ENCODE results near the gene ADAT3. TPM values are rescaled to one million over a fixed set of nuclear protein-coding genes. Genes with fewer than 3 reads are reported as not detected.

The ADAT3 gene
- total and polyA plus RNA-seq, 2 donors (not counting 1 experiment from before 2014, with no cell fraction given), result 5.3 to 13.4 TPM

GRCh38 chr19:1904860-1905109 lies 414 bp upstream of the ADAT3 start:
- ChIA-PET CTCF (interaction anchor here (1.0 to 1.2 kb wide), 5 partner anchors 17 to 115 kb away, joined by 3 to 8 read pairs (median 4); no protein-coding TSS in a partner anchor), POLR2A (interaction anchor here (0.9 to 4.1 kb wide), 5 partner anchors 9 to 183 kb away, joined by 3 to 24 read pairs (median 4); no protein-coding TSS in a partner anchor)
- ATAC-seq (ENCODE audit: low read depth), result peak; percentile 4
- H3K36me3 ChIP-seq (replicated peaks in 1 of 2; ENCODE audit: control extremely low read depth in 1 of 2, control insufficient read depth in 1 of 2, extremely low read depth in 1 of 2, insufficient read depth in 2 of 2, low read length in 1 of 2), result no peaks in the 10 kb centered on the region
- no peaks in the 10 kb centered on the region for H3K27me3 ChIP-seq (replicated peaks in 1 of 4; ENCODE audit: control extremely low read depth in 1 of 4, control insufficient read depth in 3 of 4, insufficient read depth in 4 of 4, low read length in 3 of 4)
- WGBS (ENCODE audit: insufficient coverage), result 24% methylated on average over 7 of the region's 8 CpGs
- H3K27ac Mint-ChIP-seq, result peak overlapping the region; percentile 96
- H3K4me1 Mint-ChIP-seq, result peaks cover 45% of the 10 kb centered on the region
- H3K9ac ChIP-seq (ENCODE audit: low read length), result peak overlapping the region; percentile 77
- H3K4me3 Mint-ChIP-seq, result peak overlapping the region; percentile 90
- DNase-seq, result no peak
- H3K4me3 ChIP-seq (ENCODE audit: control extremely low read depth in 1 of 5, extremely low read depth in 1 of 5, insufficient read depth in 1 of 5, low read depth in 2 of 5, low read length in 4 of 5), result peak overlapping the region in 4 of 5 experiments; percentile 43 to 66 (median 52)
- no peak for TF ChIP-seq EZH2 (IDR thresholded peaks at IDR 0.05; ENCODE audit: borderline replicate concordance, insufficient read depth, low read depth, low read length, poor library complexity, severe bottlenecking)
- TF ChIP-seq CTCF (IDR thresholded peaks at IDR 0.05), result no peak
- intact Hi-C loops (cut with micrococcal nuclease), result loop anchor here (1.0 to 10.0 kb wide), 7 partner anchors 7 to 190 kb away; partner anchors contain the start of genes ABHD17A, IZUMO4, MOB3A and REXO1
- no peaks in the 10 kb centered on the region for H3K27me3 Mint-ChIP-seq
- peaks cover 43% of the 10 kb centered on the region for H3K79me2 ChIP-seq (ENCODE audit: control insufficient read depth, insufficient read depth, low read length)
- peaks cover 38% of the 10 kb centered on the region for H4K20me1 ChIP-seq (ENCODE audit: control insufficient read depth, insufficient read depth, low read length, poor library complexity, severe bottlenecking)
- H3K4me2 ChIP-seq (replicated peaks; ENCODE audit: low read depth, low read length, poor library complexity, severe bottlenecking), result peak overlapping the region; percentile 88
- no peaks in the 10 kb centered on the region for H3K9me3 Mint-ChIP-seq (ENCODE audit: insufficient read depth)
- H2AFZ ChIP-seq (ENCODE audit: insufficient read depth, low read depth, low read length, poor library complexity, severe bottlenecking), result peak overlapping the region; percentile 63
- H3K4me1 ChIP-seq (ENCODE audit: control insufficient read depth in 2 of 2, insufficient read depth in 2 of 2, low read length in 2 of 2), result peaks cover 44 to 67% of the 10 kb centered on the region in 2 donors
- peaks cover 0 to 2% (median 0%) of the 10 kb centered on the region in 3 donors for H3K9me3 ChIP-seq (ENCODE audit: control extremely low read depth in 1 of 3, control insufficient read depth in 2 of 3, insufficient read depth in 1 of 3, low read length in 2 of 3)
- H3K27ac ChIP-seq (ENCODE audit: low read length in 2 of 2), result peak overlapping the region; percentile 78 to 90

GRCh38 chr19:1905863-1906375 lies 720 bp downstream of the ADAT3 start:
- peaks cover 0 to 2% (median 0%) of the 10 kb centered on the region in 3 donors for H3K9me3 ChIP-seq (ENCODE audit: control extremely low read depth in 1 of 3, control insufficient read depth in 2 of 3, insufficient read depth in 1 of 3, low read length in 2 of 3)
- H3K4me2 ChIP-seq (replicated peaks; ENCODE audit: low read depth, low read length, poor library complexity, severe bottlenecking), result peak overlapping the region; percentile 88
- ChIA-PET CTCF (interaction anchor here (0.9 to 2.0 kb wide), 3 partner anchors 8 to 42 kb away, joined by 3 to 6 read pairs (median 6); no protein-coding TSS in a partner anchor), POLR2A (interaction anchor here (1.1 to 4.1 kb wide), 3 partner anchors 10 to 42 kb away, joined by 3 to 24 read pairs (median 3); no protein-coding TSS in a partner anchor)
- H4K20me1 ChIP-seq (ENCODE audit: control insufficient read depth, insufficient read depth, low read length, poor library complexity, severe bottlenecking), result peaks cover 44% of the 10 kb centered on the region
- H3K4me1 ChIP-seq (ENCODE audit: control insufficient read depth in 2 of 2, insufficient read depth in 2 of 2, low read length in 2 of 2), result peaks cover 48 to 70% of the 10 kb centered on the region in 2 donors
- Mint-ChIP-seq H3K4me1 (peaks cover 52% of the 10 kb centered on the region), H3K27ac (peak overlapping the region; percentile 89), H3K27me3 (no peaks in the 10 kb centered on the region), H3K9me3 (ENCODE audit: insufficient read depth) (no peaks in the 10 kb centered on the region), H3K4me3 (peak overlapping the region; percentile 90)
- DNase-seq, result no peak
- H3K4me3 ChIP-seq (ENCODE audit: control extremely low read depth in 1 of 5, extremely low read depth in 1 of 5, insufficient read depth in 1 of 5, low read depth in 2 of 5, low read length in 4 of 5), result peak overlapping the region; percentile 8 to 75 (median 66)
- no peak overlapping the region for H2AFZ ChIP-seq (ENCODE audit: insufficient read depth, low read depth, low read length, poor library complexity, severe bottlenecking)
- intact Hi-C loops (cut with micrococcal nuclease), result loop anchor here (1.0 to 10.0 kb wide), 7 partner anchors 9 to 189 kb away; partner anchors contain the start of genes ABHD17A, IZUMO4, MOB3A and REXO1
- H3K27ac ChIP-seq (ENCODE audit: low read length in 2 of 2), result peak overlapping the region; percentile 78 to 90
- no peak for TF ChIP-seq CTCF (IDR thresholded peaks at IDR 0.05)
- no peak for TF ChIP-seq EZH2 (IDR thresholded peaks at IDR 0.05; ENCODE audit: borderline replicate concordance, insufficient read depth, low read depth, low read length, poor library complexity, severe bottlenecking)
- H3K79me2 ChIP-seq (ENCODE audit: control insufficient read depth, insufficient read depth, low read length), result peaks cover 54% of the 10 kb centered on the region
- ATAC-seq (ENCODE audit: low read depth), result no peak
- no peaks in the 10 kb centered on the region for H3K27me3 ChIP-seq (replicated peaks in 1 of 4; ENCODE audit: control extremely low read depth in 1 of 4, control insufficient read depth in 3 of 4, insufficient read depth in 4 of 4, low read length in 3 of 4)
- peak overlapping the region; percentile 77 for H3K9ac ChIP-seq (ENCODE audit: low read length)
- H3K36me3 ChIP-seq (replicated peaks in 1 of 2; ENCODE audit: control extremely low read depth in 1 of 2, control insufficient read depth in 1 of 2, extremely low read depth in 1 of 2, insufficient read depth in 2 of 2, low read length in 1 of 2), result no peaks in the 10 kb centered on the region
- 69% methylated on average over 5 of the region's 15 CpGs for WGBS (ENCODE audit: insufficient coverage)
